Activated CD4-positive, alpha-beta T cell treated with anti-CD3 and anti-CD28 coated beads, Interleukin-2, amount 50 U/mL, for 1 hour (primary cell): ENCODE measurements around the gene SPATA2L.

Experiments used
- DNase-seq: peaks from one replicate; pipeline ENCODE4 v3.0.0-alpha.2; 2020

Gene SPATA2L

DNA sequence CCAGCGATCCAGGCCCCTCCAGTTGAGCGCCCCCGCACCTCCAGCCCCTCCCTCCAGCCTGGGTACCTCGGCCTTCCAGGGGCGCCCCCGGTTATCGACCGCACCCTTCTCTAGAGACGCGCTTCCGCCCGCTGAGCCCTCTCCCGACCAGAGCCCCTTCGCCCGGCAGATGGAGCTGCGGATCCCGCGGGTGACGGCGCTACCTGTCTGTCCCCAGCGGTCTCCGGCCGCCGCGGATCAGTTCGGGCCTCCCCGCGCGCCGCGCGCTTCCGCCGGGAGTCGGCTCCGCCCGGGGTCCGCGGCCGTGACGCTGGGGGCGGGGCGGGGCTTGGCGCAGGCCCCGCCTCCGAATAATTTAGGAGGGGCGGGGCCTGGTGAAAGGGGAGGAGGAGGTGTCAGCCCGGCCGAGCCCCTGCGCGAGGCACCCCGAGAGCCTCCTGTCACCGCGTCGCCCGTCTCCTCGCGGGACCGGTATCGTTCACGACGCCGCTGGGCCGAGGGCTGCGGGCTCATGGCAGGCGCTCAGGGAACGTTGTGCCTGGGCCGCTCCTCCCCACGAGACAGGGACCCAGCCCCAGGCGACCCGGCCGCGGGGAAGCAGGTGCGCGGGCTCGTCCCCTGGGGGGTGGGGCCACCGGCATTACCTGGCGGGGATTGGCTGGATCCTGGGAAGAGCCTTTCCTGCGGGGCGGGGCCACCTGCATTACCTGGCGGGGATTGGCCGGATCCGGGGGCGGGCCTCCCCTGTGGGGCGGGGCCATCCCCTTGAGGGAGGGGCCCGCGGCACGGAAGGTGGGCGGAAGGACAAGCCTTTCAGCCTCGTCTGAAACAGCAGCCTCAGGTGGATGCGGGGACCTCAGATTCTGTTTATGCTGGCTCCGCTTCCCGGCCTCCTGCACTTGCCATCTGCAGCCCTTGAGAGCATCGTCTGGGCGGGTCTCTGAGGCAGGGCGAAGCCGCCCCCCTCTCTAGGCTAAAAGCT, at the start of gene SPATA2L:
Gene SPATA2L, minus strand, starts transcription at position 281 of the 982 bp plus-strand sequence. CDS start 473 bp downstream, outside the sequence.
- DNase-seq = peak; percentile 98

- no peak for DNase-seq
Observed at GRCh38 chr16:89749637-89750036, 48.1 kb upstream of the SPATA2L start.

DNA sequence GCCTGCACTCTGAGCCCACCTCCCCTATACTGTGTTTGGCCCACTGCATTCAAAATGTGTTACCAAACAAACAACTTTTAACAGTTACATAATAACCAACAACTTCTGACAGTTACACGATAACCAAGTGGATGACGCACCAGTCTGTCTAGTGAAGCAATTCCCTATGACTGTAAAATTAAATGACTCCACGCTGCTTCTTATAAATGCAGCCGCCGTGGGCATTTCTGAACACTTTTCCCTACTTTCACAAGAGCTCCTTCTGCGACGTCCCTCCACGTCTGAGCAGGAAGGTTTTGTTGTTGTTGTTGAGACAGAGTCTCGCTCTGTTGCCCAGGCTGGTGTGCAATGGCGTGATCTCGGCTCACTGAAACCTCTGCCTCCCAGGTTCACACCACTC, 47.4 kb upstream of the SPATA2L start:
- DNase-seq = no peak

- DNase-seq = no peak
Observed at GRCh38 chr16:89748076-89748475, 46.6 kb upstream of the SPATA2L start.

GRCh38 chr16:89746043-89746442, 44.5 kb upstream of the SPATA2L start:
- no peak for DNase-seq

GRCh38 chr16:89744813-89745212, 43.3 kb upstream of the SPATA2L start:
- no peak for DNase-seq

DNA sequence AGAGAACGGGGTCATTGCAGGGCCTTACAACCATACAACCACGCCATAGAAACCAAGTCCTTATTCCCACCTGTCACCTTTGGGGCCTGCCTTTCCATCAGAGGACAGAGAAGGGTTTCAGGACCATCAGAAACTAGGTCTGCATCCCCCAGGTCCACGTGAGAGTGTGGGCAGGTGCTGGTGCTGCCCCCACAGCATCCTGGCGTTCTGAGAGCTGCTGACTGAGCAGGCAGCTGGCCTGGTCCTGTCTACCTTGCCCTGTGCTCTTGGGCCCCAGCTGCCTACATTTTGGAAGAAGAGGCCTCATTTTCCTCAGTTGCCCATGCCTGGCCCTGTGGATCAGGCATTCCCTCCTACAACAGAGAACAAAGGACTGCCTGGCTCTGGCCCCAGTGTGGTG, 41.4 kb upstream of the SPATA2L start:
- no peak for DNase-seq

- DNase-seq = no peak
Observed at GRCh38 chr16:89741342-89742014, 40.0 kb upstream of the SPATA2L start.

- DNase-seq = no peak
Observed at GRCh38 chr16:89739383-89739782, 37.9 kb upstream of the SPATA2L start.

DNA sequence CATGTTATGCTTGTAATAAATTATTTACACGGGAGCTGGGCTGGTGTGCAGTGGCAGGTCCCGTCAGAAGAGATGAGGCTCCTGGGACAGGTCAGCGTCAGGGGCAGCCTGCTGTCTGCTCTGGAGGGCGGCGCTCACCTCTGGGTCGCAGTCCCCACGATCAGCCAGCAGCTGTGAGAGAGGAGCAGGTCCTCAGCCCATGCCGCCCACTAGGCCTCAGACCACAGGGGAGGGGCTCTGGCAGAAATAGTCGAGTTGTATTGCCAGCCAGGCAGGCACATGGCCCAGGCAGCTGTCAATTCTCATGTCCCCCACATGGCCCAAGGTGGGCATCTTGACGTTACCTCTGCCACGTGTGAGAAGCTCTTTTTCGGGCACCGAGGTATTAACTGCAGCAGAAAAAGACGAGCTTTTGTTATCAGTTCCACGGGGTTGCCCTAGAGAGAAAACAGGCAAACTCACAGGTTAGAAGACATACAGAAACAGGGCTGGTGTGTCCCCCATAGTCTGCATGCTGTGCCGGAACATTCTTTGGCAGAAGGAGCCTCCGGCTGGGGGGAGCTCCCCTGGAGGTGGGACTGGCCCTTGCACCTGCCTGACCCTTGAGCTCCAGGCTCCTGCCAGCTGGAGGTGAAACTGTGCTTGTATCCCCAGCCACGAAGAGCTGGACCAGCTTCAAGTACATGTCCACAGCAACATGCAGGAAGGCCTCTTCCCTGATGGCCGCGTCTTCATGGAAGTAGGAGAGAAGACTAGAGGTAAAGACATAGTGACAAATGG, 37.2 kb upstream of the SPATA2L start:
- no peak for DNase-seq

DNA sequence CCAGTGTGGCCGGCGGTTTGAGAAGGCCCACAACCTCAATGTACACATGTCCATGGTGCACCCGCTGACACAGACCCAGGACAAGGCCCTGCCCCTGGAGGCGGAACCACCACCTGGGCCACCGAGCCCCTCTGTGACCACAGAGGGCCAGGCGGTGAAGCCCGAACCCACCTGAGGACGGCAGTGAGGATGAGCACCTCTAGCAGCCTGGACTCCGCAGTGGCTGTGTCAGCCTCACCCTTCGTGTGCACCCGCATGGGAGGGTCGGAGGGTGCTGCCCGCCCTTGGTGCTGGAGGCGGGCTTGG, 36.5 kb upstream of the SPATA2L start:
- no peak for DNase-seq

DNA sequence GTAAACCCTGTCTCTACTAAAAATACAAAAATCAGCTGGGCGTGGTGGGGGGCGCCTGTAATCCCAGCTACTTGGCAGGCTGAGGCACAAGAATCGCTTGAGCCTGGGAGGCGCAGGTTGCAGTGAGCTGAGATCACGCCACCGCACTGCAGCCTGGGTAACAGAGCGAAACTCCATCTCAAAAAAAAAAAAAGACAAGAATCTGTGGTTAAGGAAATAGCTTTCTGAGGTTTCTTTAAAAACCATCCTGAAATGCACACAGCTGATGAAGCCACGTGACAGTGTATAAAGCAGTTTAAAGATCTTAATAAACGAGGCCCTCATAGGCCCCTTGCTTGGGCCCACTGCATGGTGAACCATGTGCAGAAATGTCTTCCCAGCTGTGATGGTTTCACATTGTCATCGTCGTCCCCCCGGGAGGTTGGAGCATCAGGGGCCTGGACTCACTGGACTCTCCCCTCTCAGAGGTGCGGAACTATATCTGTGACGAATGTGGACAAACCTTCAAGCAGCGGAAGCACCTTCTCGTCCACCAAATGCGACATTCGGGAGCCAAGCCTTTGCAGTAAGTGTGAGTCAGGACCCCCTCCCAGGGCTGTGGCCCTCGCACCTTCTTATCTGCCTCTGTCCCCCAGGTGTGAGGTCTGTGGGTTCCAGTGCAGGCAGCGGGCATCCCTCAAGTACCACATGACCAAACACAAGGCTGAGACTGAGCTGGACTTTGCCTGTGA, 36.0 kb upstream of the SPATA2L start:
- peak; percentile 50 for DNase-seq

DNA sequence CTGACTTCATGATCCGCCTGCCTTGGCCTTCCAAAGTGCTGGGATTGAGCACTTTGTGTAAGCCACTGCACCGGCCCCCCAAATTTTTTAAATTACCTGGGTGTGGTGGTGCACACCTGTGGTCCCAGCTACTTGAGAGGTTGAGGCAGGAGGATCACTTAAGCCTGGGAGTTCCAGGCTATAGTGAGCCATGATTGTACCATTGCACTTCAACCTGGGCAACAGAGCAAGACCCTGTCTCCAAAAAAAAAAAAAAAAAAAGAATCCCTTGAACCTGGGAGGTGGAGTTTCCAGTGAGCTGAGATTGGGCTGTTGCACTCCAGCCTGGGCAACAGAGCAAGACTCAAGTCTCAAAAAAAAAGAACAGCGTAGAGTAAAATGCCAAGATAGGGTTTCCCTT, 35.0 kb upstream of the SPATA2L start:
- no peak for DNase-seq

DNA sequence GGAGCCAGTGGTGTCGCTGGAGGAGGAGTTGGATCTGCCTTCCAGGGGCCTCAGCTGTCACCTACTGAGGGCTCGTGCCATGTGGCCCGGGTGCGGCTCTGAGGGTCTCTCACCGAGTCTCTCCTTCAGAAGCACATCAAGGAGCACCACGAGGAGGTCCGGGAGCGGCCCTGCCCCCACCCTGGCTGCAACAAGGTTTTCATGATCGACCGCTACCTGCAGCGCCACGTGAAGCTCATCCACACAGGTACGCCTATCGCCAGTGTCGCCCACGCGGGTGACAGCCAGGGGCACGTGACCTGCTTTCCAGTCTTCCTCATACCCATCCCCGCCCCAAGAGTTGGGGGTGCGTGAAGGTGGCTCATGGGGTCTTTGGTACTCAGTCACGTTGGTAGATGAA, 32.3 kb upstream of the SPATA2L start:
- DNase-seq = no peak

DNA sequence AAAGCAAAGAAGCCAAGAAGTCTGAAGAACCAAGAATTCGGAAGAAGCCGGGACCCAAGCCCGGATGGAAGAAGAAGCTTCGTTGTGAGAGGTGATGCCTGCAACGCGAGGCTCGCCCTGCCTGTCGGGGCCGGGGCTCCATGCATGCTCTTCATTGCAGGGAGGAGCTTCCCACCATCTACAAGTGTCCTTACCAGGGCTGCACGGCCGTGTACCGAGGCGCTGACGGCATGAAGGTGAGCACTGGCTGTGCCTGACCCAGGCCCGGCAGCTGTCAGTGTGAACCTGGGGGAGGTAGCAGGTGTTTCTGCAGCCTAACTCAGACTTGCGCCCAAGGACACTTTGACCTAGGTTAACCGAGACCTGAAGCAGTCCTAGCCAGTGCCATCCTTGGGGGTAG, 31.8 kb upstream of the SPATA2L start:
- no peak for DNase-seq

GRCh38 chr16:89732918-89733242, 31.4 kb upstream of the SPATA2L start:
- DNase-seq = no peak

- no peak for DNase-seq
Observed at GRCh38 chr16:89732142-89732917, 30.8 kb upstream of the SPATA2L start.

DNA sequence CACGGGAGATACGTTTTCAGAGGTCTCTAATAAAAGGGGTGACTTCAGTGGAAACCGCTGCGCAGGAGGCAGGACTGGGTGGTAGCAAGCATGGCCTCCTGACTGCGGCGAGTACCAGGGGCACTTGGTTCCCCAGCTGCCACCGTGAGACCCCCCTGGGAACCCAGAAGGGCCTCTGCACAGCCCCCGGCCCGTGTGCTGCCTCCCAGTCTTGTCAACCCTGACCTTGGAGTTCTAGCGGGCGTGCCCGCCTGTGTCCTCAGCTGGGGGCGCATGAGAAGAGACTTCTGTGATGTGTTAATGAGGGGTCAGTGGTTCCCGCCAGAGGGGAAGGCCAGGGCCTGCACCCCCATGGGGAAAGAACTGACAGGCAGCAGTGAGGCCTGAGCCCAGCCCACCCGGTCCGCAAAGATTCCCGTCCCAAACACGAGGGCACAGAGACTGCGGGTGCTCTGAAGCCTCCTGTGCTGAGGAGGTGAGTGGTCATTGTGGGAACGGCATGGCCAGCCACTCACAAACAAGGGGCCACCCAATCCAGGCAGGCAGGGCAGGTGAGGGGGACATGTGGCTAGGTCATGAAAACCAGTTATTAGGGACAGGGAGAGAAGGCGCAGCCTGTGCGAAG, 29.2 kb upstream of the SPATA2L start:
- DNase-seq = no peak

GRCh38 chr16:89729863-89730593, 28.5 kb upstream of the SPATA2L start:
- DNase-seq = no peak

GRCh38 chr16:89729293-89729692, 27.8 kb upstream of the SPATA2L start:
- DNase-seq = no peak
